Liver (tissue), 9 donors: Measurements from ENCODE around the gene SRGAP1. TPM values are rescaled to one million over a fixed set of nuclear protein-coding genes. Genes with fewer than 3 reads are reported as not detected.

Experiments
- DNase-seq: peaks from one replicate; pipeline ENCODE4 v3.0.0-alpha.2; 2017; ENCODE audit warnings: low spot score
- H3K27ac ChIP-seq, 2 donors: one replicate each; pipeline ENCODE4 v1.7.0; 2013; ENCODE audit warnings: inconsistent platforms in 2 of 2, low read length in 2 of 2, control low read depth in 1 of 2, low read depth in 1 of 2, mild to moderate bottlenecking in 1 of 2
- H3K27me3 ChIP-seq, 4 donors: one replicate each; pipeline versions ENCODE4 v1.6.1 to v1.7.0; 2013; ENCODE audit warnings: low read length in 3 of 4, inconsistent platforms in 1 of 4, mild to moderate bottlenecking in 1 of 4, moderate library complexity in 1 of 4; ENCODE audit not compliant: control insufficient read depth in 4 of 4, insufficient read depth in 4 of 4
- H3K36me3 ChIP-seq, 4 donors: one replicate each; pipeline versions ENCODE4 v1.6.1 to v1.7.0; 2013; ENCODE audit warnings: low read length in 3 of 4, mild to moderate bottlenecking in 3 of 4, low read depth in 1 of 4, moderate library complexity in 1 of 4; ENCODE audit not compliant: control insufficient read depth in 4 of 4, insufficient read depth in 3 of 4
- H3K4me1 ChIP-seq, 4 donors: one replicate each; pipeline versions ENCODE4 v1.6.1 to v1.7.0; 2013; ENCODE audit warnings: low read length in 3 of 4, mild to moderate bottlenecking in 3 of 4, moderate library complexity in 1 of 4; ENCODE audit not compliant: control insufficient read depth in 4 of 4, insufficient read depth in 4 of 4
- H3K4me3 ChIP-seq, 3 donors: one replicate each; pipeline versions ENCODE4 v1.6.1 to v1.7.0; 2013; ENCODE audit warnings: low read length in 3 of 3, control low read depth in 1 of 3, low read depth in 1 of 3, mild to moderate bottlenecking in 1 of 3
- H3K9ac ChIP-seq, 2 donors: one replicate each; pipeline ENCODE4 v1.7.0; 2013; ENCODE audit warnings: low read length in 2 of 2, mild to moderate bottlenecking in 2 of 2, moderate library complexity in 2 of 2, control low read depth in 1 of 2, low read depth in 1 of 2
- H3K9me3 ChIP-seq, 4 donors: one replicate each; pipeline versions ENCODE4 v1.6.1 to v1.7.0; 2013; ENCODE audit warnings: low read length in 3 of 4; ENCODE audit not compliant: control insufficient read depth in 4 of 4
- ATF3 ChIP-seq: IDR thresholded peaks from 2 replicates; pipeline ENCODE4 v1.6.1; 2016; ENCODE audit warnings: antibody characterized with exemption
- EGR1 ChIP-seq, 2 donors: IDR thresholded peaks; 2 replicates each; pipeline ENCODE4 v1.6.1; 2016 to 2018; ENCODE audit warnings: antibody characterized with exemption in 2 of 2, low read depth in 2 of 2
- GABPA ChIP-seq, 2 donors: IDR thresholded peaks in 1 of 2; conservative IDR thresholded peaks in 1 of 2; 2 replicates each; pipeline ENCODE4 v1.6.1; 2016; ENCODE audit warnings: antibody characterized with exemption in 2 of 2, mild to moderate bottlenecking in 1 of 2, moderate library complexity in 1 of 2
- HNF4G ChIP-seq: IDR thresholded peaks from 2 replicates; pipeline ENCODE4 v1.6.1; 2016; ENCODE audit warnings: antibody characterized with exemption
- JUND ChIP-seq, 2 donors: IDR thresholded peaks; 2 replicates each; pipeline ENCODE4 v1.6.1; 2016; ENCODE audit warnings: antibody characterized with exemption in 2 of 2
- MAX ChIP-seq: IDR thresholded peaks from 2 replicates; pipeline ENCODE4 v1.6.1; 2016; ENCODE audit warnings: antibody characterized with exemption
- RAD21 ChIP-seq, 2 donors: IDR thresholded peaks; 2 replicates each; pipeline ENCODE4 v1.6.1; 2016; ENCODE audit warnings: antibody characterized with exemption in 2 of 2, mild to moderate bottlenecking in 2 of 2
- REST ChIP-seq: IDR thresholded peaks from 2 replicates; pipeline ENCODE4 v1.6.1; 2016; ENCODE audit warnings: antibody characterized with exemption, mild to moderate bottlenecking
- SP1 ChIP-seq: IDR thresholded peaks from 2 replicates; pipeline ENCODE4 v1.6.1; 2018; ENCODE audit warnings: antibody characterized with exemption, mild to moderate bottlenecking
- TAF1 ChIP-seq: conservative IDR thresholded peaks from 2 replicates; pipeline ENCODE4 v1.6.1; 2016; ENCODE audit warnings: antibody characterized with exemption, mild to moderate bottlenecking
- ZBTB33 ChIP-seq: IDR thresholded peaks from 2 replicates; pipeline ENCODE4 v1.6.1; 2016; ENCODE audit warnings: antibody characterized with exemption
- WGBS: extraction: QIAGEN DNeasy Blood & Tissue Kit; methylation state at CpG from one replicate; pipeline ENCODE4 v1.1.7; 2013; 5-methylcytosine and 5-hydroxymethylcytosine counted together
- polyA plus RNA-seq, 2 donors: library from polyadenylated mRNA; stranded (reverse) in 1 of 2; unstranded in 1 of 2; fragments of 200-250 nt in 1 of 2; fragments of >200 nt in 1 of 2; fragmentation: Nextera tagmentation in 1 of 2; extraction: Ambion mirVana in 1 of 2; gene quantifications; one replicate each; pipeline versions ENCODE4 v1.2.1 to v1.2.3, GENCODE V29; 2013 to 2015
- total RNA-seq, 2 donors: library from RNA; depleted of rRNA; stranded (reverse); fragments of >200 nt; gene quantifications; one replicate each; pipeline ENCODE4 v1.2.3, GENCODE V29; 2014
- donor health status: healthy.
- donor health status: healthy.
- donor health status: healthy.
- donor health status: healthy.
- donor health status: healthy.

Gene SRGAP1
- total and polyA plus RNA-seq, 4 donors = 0.28 to 1.3 (median 0.85) TPM

- TF ChIP-seq RAD21 (IDR thresholded peaks at IDR 0.05) (no peak), EGR1 (IDR thresholded peaks at IDR 0.05; ENCODE audit: low read depth in 2 of 2) (no peak), REST (no peak)
- no peak for DNase-seq
- Histone ChIP-seq H3K36me3 (peaks cover 0 to 2% (median 0%) of the 10 kb centered on the region in 4 donors), H3K9ac (no peak overlapping the region), H3K4me1 (no peaks in the 10 kb centered on the region), H3K27me3 (no peaks in the 10 kb centered on the region), H3K27ac (no peak overlapping the region), H3K4me3 (no peak overlapping the region), H3K9me3 (no peaks in the 10 kb centered on the region)
- 92% methylated on average over 2 of the region's 2 CpGs for WGBS
These were observed 303.4 kb downstream of the SRGAP1 start for GRCh38 chr12:64147875-64148274.

- Histone ChIP-seq H3K9ac (no peak overlapping the region), H3K4me3 (no peak overlapping the region), H3K4me1 (no peaks in the 10 kb centered on the region), H3K9me3 (no peaks in the 10 kb centered on the region), H3K27ac (no peak overlapping the region), H3K36me3 (no peaks in the 10 kb centered on the region), H3K27me3 (no peaks in the 10 kb centered on the region)
- no peak for DNase-seq
- TF ChIP-seq HNF4G (no peak), ATF3 (no peak), ZBTB33 (no peak)
- 93% methylated on average over 2 of the region's 2 CpGs for WGBS
These were observed 310.2 kb downstream of the SRGAP1 start for GRCh38 chr12:64154677-64155076.

- over 99% methylated on average over 2 of the region's 2 CpGs for WGBS
- H3K4me3 ChIP-seq = no peak overlapping the region
- TF ChIP-seq JUND (IDR thresholded peaks at IDR 0.05) (no peak), EGR1 (IDR thresholded peaks at IDR 0.05; ENCODE audit: low read depth in 2 of 2) (no peak), REST (no peak), SP1 (no peak), ATF3 (no peak), MAX (no peak), RAD21 (IDR thresholded peaks at IDR 0.05) (no peak), GABPA (IDR thresholded peaks at IDR 0.05 in 1 of 2, conservative IDR thresholded peaks at IDR 0.05 in 1 of 2) (no peak), TAF1 (no peak)
- H3K4me1 ChIP-seq = no peaks in the 10 kb centered on the region
- no peaks in the 10 kb centered on the region for H3K36me3 ChIP-seq
- DNase-seq = no peak
- no peaks in the 10 kb centered on the region for H3K9me3 ChIP-seq
- no peak overlapping the region for H3K27ac ChIP-seq
- no peaks in the 10 kb centered on the region for H3K27me3 ChIP-seq
- H3K9ac ChIP-seq = no peak overlapping the region
These were observed 312.6 kb downstream of the SRGAP1 start for GRCh38 chr12:64157110-64157509.
